ENCODE measurements around the gene WNT2B. TPM values are rescaled to one million over a fixed set of nuclear protein-coding genes. Genes with fewer than 3 reads are reported as not detected.

WNT2B gene
- total and polyA plus RNA-seq, 9 of the 15 experiments (the other 6 are each of a cell fraction or from before 2014, with no cell fraction given) = 0.02 to 0.06 (median 0.04) TPM; not detected in 3

DNA sequence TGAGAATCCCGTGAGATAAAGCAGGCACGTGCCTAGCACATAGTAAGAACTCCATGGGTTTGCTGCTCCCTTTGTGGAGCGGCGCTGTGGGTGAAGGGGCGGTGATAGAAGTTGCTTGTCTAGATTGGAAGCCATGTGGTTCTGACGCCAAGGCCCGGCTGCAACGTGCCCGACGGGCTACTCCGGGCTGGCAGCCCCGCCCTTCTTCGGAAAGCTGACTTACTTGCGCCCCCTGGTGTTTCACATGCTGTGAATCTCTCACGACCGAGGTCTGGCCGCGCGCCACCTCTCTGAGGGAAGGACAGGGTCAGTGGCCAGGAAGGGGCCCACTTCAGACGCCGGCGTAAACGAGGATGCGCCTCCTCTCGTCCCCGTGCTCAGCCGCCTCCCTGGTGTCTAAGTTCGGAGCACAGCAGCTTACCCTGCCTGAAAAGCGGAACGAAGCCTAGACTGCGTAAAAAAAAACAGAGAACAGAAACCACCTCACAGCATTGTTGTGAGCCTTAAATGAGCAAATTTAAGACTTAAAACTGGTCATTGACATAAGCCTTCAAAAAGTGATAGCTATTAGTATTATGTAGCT, 42.6 kb upstream of the WNT2B start (continued):
- TF ChIP-seq, protein P1, sequence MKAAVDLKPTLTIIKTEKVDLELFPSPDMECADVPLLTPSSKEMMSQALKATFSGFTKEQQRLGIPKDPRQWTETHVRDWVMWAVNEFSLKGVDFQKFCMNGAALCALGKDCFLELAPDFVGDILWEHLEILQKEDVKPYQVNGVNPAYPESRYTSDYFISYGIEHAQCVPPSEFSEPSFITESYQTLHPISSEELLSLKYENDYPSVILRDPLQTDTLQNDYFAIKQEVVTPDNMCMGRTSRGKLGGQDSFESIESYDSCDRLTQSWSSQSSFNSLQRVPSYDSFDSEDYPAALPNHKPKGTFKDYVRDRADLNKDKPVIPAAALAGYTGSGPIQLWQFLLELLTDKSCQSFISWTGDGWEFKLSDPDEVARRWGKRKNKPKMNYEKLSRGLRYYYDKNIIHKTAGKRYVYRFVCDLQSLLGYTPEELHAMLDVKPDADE (conservative IDR thresholded peaks at IDR 0.05; ENCODE audit: control insufficient read depth, low read depth, low read length) = 0 out of 2 replicates have a peak, but pooled peaks have one; percentile 29
- TF ChIP-seq SP2 (IDR thresholded peaks at IDR 0.05; ENCODE audit: extremely low read depth, low read depth, low read length, poor library complexity, severe bottlenecking) (no peak), POLR2AphosphoS5 (IDR thresholded peaks at IDR 0.05; ENCODE audit: control insufficient read depth, insufficient read depth, low read depth, low read length) (no peak), ZNF24 (IDR thresholded peaks at IDR 0.05) (peak; percentile 71; the same call in 1 of the 2 replicates), FOXJ3 (CRISPR knock-in tag; IDR thresholded peaks at IDR 0.05) (no peak), FOXP1 (CRISPR knock-in tag; IDR thresholded peaks at IDR 0.05) (peak; percentile 95; the same call in 1 of the 2 replicates), HCFC1 (IDR thresholded peaks at IDR 0.05; ENCODE audit: low read depth, low read length) (peak; percentile 43), ZBTB17 (CRISPR knock-in tag; IDR thresholded peaks at IDR 0.05) (no peak), BHLHE40 (IDR thresholded peaks at IDR 0.05; ENCODE audit: low read length) (peak; percentile 89), SP1 (CRISPR knock-in tag; IDR thresholded peaks at IDR 0.05) (peak; percentile 84), CREBBP (IDR thresholded peaks at IDR 0.05; ENCODE audit: low read depth, low read length) (no peak), RBBP5 (IDR thresholded peaks at IDR 0.05; ENCODE audit: borderline replicate concordance, insufficient read depth, low read length, poor library complexity, severe bottlenecking) (peak; percentile 38), CHCHD3 (CRISPR knock-in tag; IDR thresholded peaks at IDR 0.05) (no peak), SMAD4 (CRISPR knock-in tag; conservative IDR thresholded peaks at IDR 0.05) (peak; percentile 65), SMARCE1 (IDR thresholded peaks at IDR 0.05) (peak; percentile 42; the same call in 1 of the 2 replicates), TAL1 (IDR thresholded peaks at IDR 0.05) (no peak)
- TF ChIP-seq, protein P2, sequence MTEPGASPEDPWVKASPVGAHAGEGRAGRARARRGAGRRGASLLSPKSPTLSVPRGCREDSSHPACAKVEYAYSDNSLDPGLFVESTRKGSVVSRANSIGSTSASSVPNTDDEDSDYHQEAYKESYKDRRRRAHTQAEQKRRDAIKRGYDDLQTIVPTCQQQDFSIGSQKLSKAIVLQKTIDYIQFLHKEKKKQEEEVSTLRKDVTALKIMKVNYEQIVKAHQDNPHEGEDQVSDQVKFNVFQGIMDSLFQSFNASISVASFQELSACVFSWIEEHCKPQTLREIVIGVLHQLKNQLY (CRISPR knock-in tag; conservative IDR thresholded peaks at IDR 0.05) = no peak
- TF ChIP-seq, protein P3, sequence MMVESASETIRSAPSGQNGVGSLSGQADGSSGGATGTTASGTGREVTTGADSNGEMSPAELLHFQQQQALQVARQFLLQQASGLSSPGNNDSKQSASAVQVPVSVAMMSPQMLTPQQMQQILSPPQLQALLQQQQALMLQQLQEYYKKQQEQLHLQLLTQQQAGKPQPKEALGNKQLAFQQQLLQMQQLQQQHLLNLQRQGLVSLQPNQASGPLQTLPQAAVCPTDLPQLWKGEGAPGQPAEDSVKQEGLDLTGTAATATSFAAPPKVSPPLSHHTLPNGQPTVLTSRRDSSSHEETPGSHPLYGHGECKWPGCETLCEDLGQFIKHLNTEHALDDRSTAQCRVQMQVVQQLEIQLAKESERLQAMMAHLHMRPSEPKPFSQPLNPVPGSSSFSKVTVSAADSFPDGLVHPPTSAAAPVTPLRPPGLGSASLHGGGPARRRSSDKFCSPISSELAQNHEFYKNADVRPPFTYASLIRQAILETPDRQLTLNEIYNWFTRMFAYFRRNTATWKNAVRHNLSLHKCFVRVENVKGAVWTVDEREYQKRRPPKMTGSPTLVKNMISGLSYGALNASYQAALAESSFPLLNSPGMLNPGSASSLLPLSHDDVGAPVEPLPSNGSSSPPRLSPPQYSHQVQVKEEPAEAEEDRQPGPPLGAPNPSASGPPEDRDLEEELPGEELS (CRISPR knock-in tag; IDR thresholded peaks at IDR 0.05; ENCODE audit: borderline replicate concordance) = peak; percentile 93; the same call in 1 of the 2 replicates
- TF ChIP-seq, protein P4, sequence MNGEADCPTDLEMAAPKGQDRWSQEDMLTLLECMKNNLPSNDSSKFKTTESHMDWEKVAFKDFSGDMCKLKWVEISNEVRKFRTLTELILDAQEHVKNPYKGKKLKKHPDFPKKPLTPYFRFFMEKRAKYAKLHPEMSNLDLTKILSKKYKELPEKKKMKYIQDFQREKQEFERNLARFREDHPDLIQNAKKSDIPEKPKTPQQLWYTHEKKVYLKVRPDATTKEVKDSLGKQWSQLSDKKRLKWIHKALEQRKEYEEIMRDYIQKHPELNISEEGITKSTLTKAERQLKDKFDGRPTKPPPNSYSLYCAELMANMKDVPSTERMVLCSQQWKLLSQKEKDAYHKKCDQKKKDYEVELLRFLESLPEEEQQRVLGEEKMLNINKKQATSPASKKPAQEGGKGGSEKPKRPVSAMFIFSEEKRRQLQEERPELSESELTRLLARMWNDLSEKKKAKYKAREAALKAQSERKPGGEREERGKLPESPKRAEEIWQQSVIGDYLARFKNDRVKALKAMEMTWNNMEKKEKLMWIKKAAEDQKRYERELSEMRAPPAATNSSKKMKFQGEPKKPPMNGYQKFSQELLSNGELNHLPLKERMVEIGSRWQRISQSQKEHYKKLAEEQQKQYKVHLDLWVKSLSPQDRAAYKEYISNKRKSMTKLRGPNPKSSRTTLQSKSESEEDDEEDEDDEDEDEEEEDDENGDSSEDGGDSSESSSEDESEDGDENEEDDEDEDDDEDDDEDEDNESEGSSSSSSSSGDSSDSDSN (IDR thresholded peaks at IDR 0.05; ENCODE audit: borderline replicate concordance in 1 of 2, low read depth in 2 of 2, low read length in 2 of 2) = peak in 1 of 2 experiments; percentile 85; a peak in 1 of 4 replicates

Data from K562 (cell line).